Heart right ventricle (tissue), 16 donors: ENCODE measurements around the gene COL4A4. TPM values are rescaled to one million over a fixed set of nuclear protein-coding genes. Genes with fewer than 3 reads are reported as not detected.

Experiments
- ATAC-seq, 8 donors: fragments of 200-7000 bp; cut with Tn5 transposase; one replicate each; pipeline ENCODE4 v1.9.1; 2020; ENCODE audit warnings: mild to moderate bottlenecking in 8 of 8, moderate library complexity in 8 of 8, moderate number of reproducible peaks in 1 of 8
- DNase-seq, 2 donors: peaks; one replicate each; pipeline ENCODE4 v3.0.0-alpha.2; 2020
- H3K27ac ChIP-seq, 10 donors: fragments of 200-600 bp; sonication (generic) in 2 of 10; one replicate each; pipeline versions ENCODE4 v1.5.0 to v1.8.0; 2020 to 2022; ENCODE audit warnings: mild to moderate bottlenecking in 3 of 10
- H3K27me3 ChIP-seq, 7 donors: fragments of 200-600 bp; one replicate each; pipeline ENCODE4 v1.8.0; 2021 to 2022; ENCODE audit warnings: mild to moderate bottlenecking in 2 of 7
- H3K36me3 ChIP-seq, 9 donors: fragments of 200-600 bp; sonication (generic) in 1 of 9; one replicate each; pipeline versions ENCODE4 v1.5.0 to v1.8.0; 2020 to 2022; ENCODE audit warnings: mild to moderate bottlenecking in 2 of 9
- H3K4me1 ChIP-seq, 9 donors: fragments of 200-600 bp; sonication (generic) in 1 of 9; one replicate each; pipeline versions ENCODE4 v1.5.0 to v1.8.0; 2020 to 2022; ENCODE audit warnings: mild to moderate bottlenecking in 4 of 9
- H3K4me3 ChIP-seq, 10 donors: fragments of 200-600 bp; sonication (generic) in 2 of 10; one replicate each; pipeline versions ENCODE4 v1.5.0 to v1.8.0; 2020 to 2022; ENCODE audit warnings: mild to moderate bottlenecking in 7 of 10, moderate library complexity in 2 of 10
- H3K9me3 ChIP-seq, 11 donors: fragments of 200-600 bp in 10 of 11; sonication (generic) in 2 of 11; one replicate each; pipeline versions ENCODE4 v1.5.0 to v1.8.0; 2013 to 2022; ENCODE audit warnings: mild to moderate bottlenecking in 2 of 11, control low read depth in 1 of 11, moderate library complexity in 1 of 11
- WGBS, 2 donors: extraction: QIAGEN DNeasy Blood & Tissue Kit; methylation state at CpG; one replicate each; pipeline ENCODE4 v1.1.7; 2013; ENCODE audit warnings: inconsistent platforms in 1 of 2; 5-methylcytosine and 5-hydroxymethylcytosine counted together
- intact Hi-C, 10 donors: fragments of 100-400 bp; cut with DNase I; formaldehyde crosslinking; loops; one replicate each; pipeline versions ENCODE4 v1.11.1 to v1.14.2; 2022
- polyA plus RNA-seq, 2 donors: library from polyadenylated mRNA; stranded (reverse); fragments of 200-250 nt; gene quantifications; one replicate each; pipeline ENCODE4 v1.2.3, GENCODE V29; 2013
- total RNA-seq, 10 donors: library from RNA; stranded (reverse); fragmentation: NEBNext Ultra II Directional in 3 of 10; extraction: Animal tissue kit (Norgen Biotek cat#: 25700) in 3 of 10; gene quantifications; one replicate each; pipeline versions ENCODE4 v1.2.1 to v1.2.4, GENCODE V29; 2021 to 2023
- TF ChIP-seq, protein P1 (sequence below), 9 donors: fragments of 200-600 bp; sonication (generic) in 2 of 9; IDR thresholded peaks; one replicate each; pipeline versions ENCODE4 v1.5.0 to v1.8.0; 2021 to 2022; ENCODE audit warnings: antibody characterized with exemption in 9 of 9, mild to moderate bottlenecking in 5 of 9, moderate library complexity in 1 of 9
- donor health status: Arrhythmogenic right ventricular cardiomyopathy.
- donor health status: ischemic (EF 13 %, LVEDD 7.1; RV severe dilation, severe dysfunction).
- donor health status: healthy with polysubstance abuse.
- donor health status: DM: no; HTN: yes; CAD: no.
- donor health status: DM: no; HTN: no; CAD: no.
- donor health status: ischemic (EF 25% LVEDD 6.9; RV normal size, moderate dysfunction).
- donor health status: ischemic (EF 25% LVEDD 5.7; RV mildly dilated, moderate dysfunction).
- donor health status: healthy.
- donor health status: DM: yes; HTN: yes; CAD: no.
- donor health status: Ischemic cardiomyopathy.
- donor health status: ischemic (EF 35%, LVEDD 5.7; RV mildly dilated, moderate dysfunction).
- donor health status: nonischemic (EF 11% LVEDD 7.7; RV severe dilation, severe dysfunction).
- donor health status: DM: yes; HTN: yes; CAD: no.
- donor health status: PGD.
- donor health status: ischemic (EF 29% LVEDD 5.4; RV normal size, mild dysfunction).
- donor health status: nonischemic (EF 23%, LVEDD 6.1; RV moderate dilation, normal function).

Gene COL4A4
- total and polyA plus RNA-seq, 12 donors: 0.84 to 11.4 (median 4.1) TPM

- TF ChIP-seq, protein P1, sequence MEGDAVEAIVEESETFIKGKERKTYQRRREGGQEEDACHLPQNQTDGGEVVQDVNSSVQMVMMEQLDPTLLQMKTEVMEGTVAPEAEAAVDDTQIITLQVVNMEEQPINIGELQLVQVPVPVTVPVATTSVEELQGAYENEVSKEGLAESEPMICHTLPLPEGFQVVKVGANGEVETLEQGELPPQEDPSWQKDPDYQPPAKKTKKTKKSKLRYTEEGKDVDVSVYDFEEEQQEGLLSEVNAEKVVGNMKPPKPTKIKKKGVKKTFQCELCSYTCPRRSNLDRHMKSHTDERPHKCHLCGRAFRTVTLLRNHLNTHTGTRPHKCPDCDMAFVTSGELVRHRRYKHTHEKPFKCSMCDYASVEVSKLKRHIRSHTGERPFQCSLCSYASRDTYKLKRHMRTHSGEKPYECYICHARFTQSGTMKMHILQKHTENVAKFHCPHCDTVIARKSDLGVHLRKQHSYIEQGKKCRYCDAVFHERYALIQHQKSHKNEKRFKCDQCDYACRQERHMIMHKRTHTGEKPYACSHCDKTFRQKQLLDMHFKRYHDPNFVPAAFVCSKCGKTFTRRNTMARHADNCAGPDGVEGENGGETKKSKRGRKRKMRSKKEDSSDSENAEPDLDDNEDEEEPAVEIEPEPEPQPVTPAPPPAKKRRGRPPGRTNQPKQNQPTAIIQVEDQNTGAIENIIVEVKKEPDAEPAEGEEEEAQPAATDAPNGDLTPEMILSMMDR (IDR thresholded peaks at IDR 0.05): no peak
- ATAC-seq (peak in 5 of 8 donors; percentile 25 to 78 (median 64)), DNase-seq (no peak)
- peaks cover 0 to 11% (median 0%) of the 10 kb centered on the region in 9 donors for H3K4me1 ChIP-seq
- H3K27me3 ChIP-seq: no peaks in the 10 kb centered on the region
- H3K36me3 ChIP-seq: no peaks in the 10 kb centered on the region
- intact Hi-C loops: no loop called here
- H3K4me3 ChIP-seq: no peak overlapping the region
- no peak overlapping the region for H3K27ac ChIP-seq
- WGBS, 2 donors: 0 to 21% methylated on average over 1 of the region's 1 CpG
- peaks cover 0 to 31% (median 0%) of the 10 kb centered on the region in 11 donors for H3K9me3 ChIP-seq
Observed at GRCh38 chr2:226956659-226957058, 207.3 kb downstream of the COL4A4 start.

GRCh38 chr2:226953826-226954225 lies 210.2 kb downstream of the COL4A4 start:
- intact Hi-C loops: no loop called here
- ATAC-seq: no peak
- Histone ChIP-seq H3K36me3 (no peaks in the 10 kb centered on the region), H3K4me1 (peaks cover 0 to 11% (median 0%) of the 10 kb centered on the region in 9 donors), H3K27ac (no peak overlapping the region), H3K27me3 (no peaks in the 10 kb centered on the region), H3K4me3 (no peak overlapping the region), H3K9me3 (peaks cover 0 to 17% (median 0%) of the 10 kb centered on the region in 11 donors)
- 94 to 96% methylated on average over 6 of the region's 6 CpGs for WGBS, 2 donors
- TF ChIP-seq, protein P1 (IDR thresholded peaks at IDR 0.05): no peak
- no peak for DNase-seq

GRCh38 chr2:226953206-226953605 lies 210.8 kb downstream of the COL4A4 start:
- ATAC-seq (no peak), DNase-seq (no peak)
- intact Hi-C loops: no loop called here
- H3K27ac ChIP-seq: no peak overlapping the region
- H3K4me1 ChIP-seq: peaks cover 0 to 11% (median 0%) of the 10 kb centered on the region in 9 donors
- peaks cover 0 to 14% (median 0%) of the 10 kb centered on the region in 11 donors for H3K9me3 ChIP-seq
- H3K4me3 ChIP-seq: no peak overlapping the region
- no peaks in the 10 kb centered on the region for H3K36me3 ChIP-seq
- H3K27me3 ChIP-seq: no peaks in the 10 kb centered on the region
- TF ChIP-seq, protein P1 (IDR thresholded peaks at IDR 0.05): no peak
- 90 to 95% methylated on average over 3 of the region's 3 CpGs for WGBS, 2 donors

Other genes with a start within 250 kb of the COL4A4 start
- 1 to 10 TPM; 1.0 to 6.2 (median 2.3) TPM for gene COL4A3, start 419 bp upstream of the COL4A4 start, total RNA-seq
- 1 to 10 TPM in 1 of 2 donors, under 1 TPM in 1; 0.91 to 5.9 TPM for gene COL4A3, start 419 bp upstream of the COL4A4 start, polyA plus RNA-seq
- gene MFF, start 161.0 kb upstream of the COL4A4 start, total RNA-seq: 100 to 1,000 TPM in 1 of 10 donors, 10 to 100 TPM in 9; 58.4 to 102 (median 73.8) TPM
- 10 to 100 TPM; 80.6 to 86.3 TPM for gene MFF, start 161.0 kb upstream of the COL4A4 start, polyA plus RNA-seq
- not detected for gene TM4SF20, start 215.1 kb upstream of the COL4A4 start, total RNA-seq
- gene TM4SF20, start 215.1 kb upstream of the COL4A4 start, polyA plus RNA-seq: not detected
- not detected for gene SCYGR1, start 223.7 kb upstream of the COL4A4 start, total RNA-seq
- gene SCYGR1, start 223.7 kb upstream of the COL4A4 start, polyA plus RNA-seq: not detected